Lower leg skin (tissue), 4 donors: Measurements from ENCODE around the gene RCAN2. TPM values are rescaled to one million over a fixed set of nuclear protein-coding genes. Genes with fewer than 3 reads are reported as not detected.

ENCODE experiments used
- DNase-seq, 2 donors: peaks; one replicate each; pipeline ENCODE4 v3.0.0-alpha.2; 2019; ENCODE audit warnings: low spot score in 2 of 2
- H3K4me3 ChIP-seq: fragments of 200-600 bp; sonication (generic); 2 replicates; pipeline ENCODE4 v1.5.1; 2017; ENCODE audit warnings: mild to moderate bottlenecking, low read depth; ENCODE audit not compliant: poor library complexity, severe bottlenecking
- CTCF ChIP-seq, 3 donors: fragments of 450-650 bp; IDR thresholded peaks; one replicate each; pipeline ENCODE4 v1.5.1; 2016; ENCODE audit warnings: antibody characterized with exemption in 3 of 3, mild to moderate bottlenecking in 3 of 3, moderate library complexity in 2 of 3
- POLR2A ChIP-seq, 2 donors: fragments of 450-650 bp; IDR thresholded peaks; one replicate each; pipeline ENCODE4 v1.6.1; 2016 to 2017; ENCODE audit warnings: antibody characterized with exemption in 2 of 2, mild to moderate bottlenecking in 1 of 2, moderate library complexity in 1 of 2
- WGBS, 2 donors: methylation state at CpG; one replicate each; pipeline ENCODE4 v1.1.5; 2018; 5-methylcytosine and 5-hydroxymethylcytosine counted together
- intact Hi-C: fragments of 100-400 bp; cut with DNase I; formaldehyde crosslinking; loops from one replicate; pipeline ENCODE4 v1.15.0; 2023; ENCODE audit warnings: low total_unique reads
- total RNA-seq, 4 donors: library from RNA; depleted of rRNA; stranded (reverse); fragments of >200 nt; gene quantifications; one replicate each; pipeline ENCODE4 v1.1.0, GENCODE V29; 2016

RCAN2 gene
- total RNA-seq, 4 donors from 2014 or later: 3.7 to 18.7 (median 12.8) TPM

DNA sequence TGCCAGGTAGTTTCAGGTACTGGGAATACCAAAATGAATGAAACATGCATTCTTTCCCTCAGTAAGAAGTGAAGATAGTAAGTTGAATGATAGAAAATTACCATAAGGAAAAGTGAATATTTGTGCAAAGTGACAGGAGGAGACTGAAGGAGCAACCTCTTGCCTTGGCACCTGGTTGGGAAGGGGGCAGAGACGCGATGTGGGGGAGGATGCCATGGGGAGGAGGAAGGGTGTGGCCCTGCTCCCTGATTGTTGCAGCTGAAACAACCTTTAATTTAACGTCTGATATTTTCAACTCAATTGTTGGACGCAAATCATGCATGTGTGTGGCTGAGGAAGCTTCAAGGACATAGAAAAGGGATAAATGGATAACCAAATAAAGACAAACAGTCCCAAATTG, 248.3 kb downstream of the RCAN2 start:
- TF ChIP-seq CTCF (IDR thresholded peaks at IDR 0.05) (no peak), POLR2A (IDR thresholded peaks at IDR 0.05) (no peak)
- intact Hi-C loops: no loop called here
- H3K4me3 ChIP-seq: no peak overlapping the region
- DNase-seq: no peak
- 67 to 73% methylated on average over 4 of the region's 4 CpGs for WGBS, 2 donors

GRCh38 chr6:46240866-46241565, 250.2 kb downstream of the RCAN2 start:
- intact Hi-C loops: no loop called here
- no peak for TF ChIP-seq POLR2A (IDR thresholded peaks at IDR 0.05)
- WGBS, 2 donors: 64 to 65% methylated on average over 5 of the region's 5 CpGs
- no peak overlapping the region for H3K4me3 ChIP-seq
- no peak for DNase-seq

DNA sequence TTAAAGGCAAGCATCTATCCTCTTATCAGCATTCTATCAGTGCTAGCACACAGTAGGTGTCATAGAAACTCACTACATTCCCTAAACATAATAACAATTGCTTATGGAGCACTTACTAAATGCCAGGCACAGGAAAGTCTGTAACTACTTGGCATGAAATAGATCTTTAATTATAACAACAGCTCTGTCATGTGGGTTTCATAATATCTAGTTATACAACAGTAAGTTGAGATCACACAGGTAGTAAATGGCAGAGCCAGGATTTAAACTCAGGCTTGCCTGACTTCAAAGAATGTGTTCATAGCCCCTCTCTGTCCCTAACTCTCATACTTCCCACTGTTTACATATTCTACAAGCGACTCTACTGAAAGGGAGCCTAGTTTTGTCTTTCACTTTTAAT, 254.5 kb downstream of the RCAN2 start:
- TF ChIP-seq CTCF (IDR thresholded peaks at IDR 0.05): no peak
- no peak for TF ChIP-seq POLR2A (IDR thresholded peaks at IDR 0.05)
- 75% methylated on average over 1 of the region's 1 CpG for WGBS, 2 donors
- intact Hi-C loops: no loop called here

DNA sequence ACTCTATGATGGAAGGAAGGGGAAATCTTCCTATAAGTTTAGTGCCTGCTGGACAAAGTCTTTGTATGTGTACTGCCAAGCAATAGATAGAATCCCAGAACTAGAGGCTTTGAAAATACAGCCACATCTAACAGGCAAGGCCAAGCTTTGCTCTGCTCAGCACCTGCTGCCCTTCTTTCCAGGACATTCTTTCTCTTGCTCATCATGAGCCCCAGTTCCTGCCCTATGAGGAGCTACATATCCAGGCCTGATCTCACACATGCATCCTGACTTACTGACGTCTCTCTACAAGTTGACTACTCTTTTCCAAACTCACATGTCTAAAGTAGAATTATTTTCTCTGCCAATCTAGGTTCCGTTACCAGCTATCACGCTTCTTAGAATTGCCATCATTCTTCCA, 256.0 kb downstream of the RCAN2 start:
- H3K4me3 ChIP-seq: no peak overlapping the region
- no peak for DNase-seq
- intact Hi-C loops: no loop called here
- WGBS, 2 donors: 88 to 89% methylated on average over 3 of the region's 3 CpGs
- TF ChIP-seq CTCF (IDR thresholded peaks at IDR 0.05) (no peak), POLR2A (IDR thresholded peaks at IDR 0.05) (no peak)

More for the DNA sequence above, 254.5 kb downstream of the RCAN2 start:
- H3K4me3 ChIP-seq: no peak overlapping the region
- DNase-seq: no peak

DNA sequence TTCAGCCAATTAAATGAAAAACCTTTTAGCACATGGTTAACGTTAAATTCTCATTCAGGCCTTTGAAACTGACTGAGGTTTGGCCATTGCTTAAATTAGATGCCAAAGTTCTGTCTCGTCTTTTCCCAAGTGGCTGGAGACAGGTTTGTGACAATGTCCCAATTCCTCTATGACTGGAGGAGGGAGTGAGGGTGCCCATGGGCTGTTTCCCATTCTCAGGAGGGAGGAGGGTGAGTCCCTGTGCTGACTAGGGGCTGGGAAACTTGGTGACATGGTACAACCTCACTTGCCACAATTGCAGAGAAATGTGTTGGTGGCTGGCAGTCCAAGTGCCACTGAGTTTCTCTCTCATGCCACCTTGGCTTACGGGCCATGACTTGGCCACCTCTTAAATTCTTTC, 256.5 kb downstream of the RCAN2 start:
- TF ChIP-seq CTCF (IDR thresholded peaks at IDR 0.05) (no peak), POLR2A (IDR thresholded peaks at IDR 0.05) (no peak)
- 75 to 78% methylated on average over 3 of the region's 3 CpGs for WGBS, 2 donors
- no peak overlapping the region for H3K4me3 ChIP-seq
- intact Hi-C loops: no loop called here
- DNase-seq: no peak

DNA sequence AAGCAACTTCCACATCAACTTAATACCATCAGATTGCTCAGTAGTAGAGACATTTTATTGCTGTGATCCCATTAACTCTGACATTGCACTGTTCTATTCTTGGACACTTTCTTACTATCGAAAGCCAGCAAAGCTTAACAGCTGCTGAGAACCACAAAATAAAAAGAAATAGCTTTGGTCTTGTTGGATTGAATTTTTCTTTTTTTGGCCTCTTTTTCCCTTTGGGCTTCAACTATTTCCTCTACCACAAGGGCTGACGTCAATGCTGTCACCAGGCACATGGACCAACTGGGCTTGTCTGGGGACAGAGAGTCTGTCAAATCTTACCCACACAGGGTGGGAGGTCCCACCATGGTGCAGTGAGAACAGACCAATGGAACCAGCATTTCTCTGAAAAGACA, 257.1 kb downstream of the RCAN2 start:
- no peak for DNase-seq
- TF ChIP-seq POLR2A (IDR thresholded peaks at IDR 0.05): no peak
- TF ChIP-seq CTCF (IDR thresholded peaks at IDR 0.05): no peak
- H3K4me3 ChIP-seq: no peak overlapping the region
- intact Hi-C loops: no loop called here
- 49 to 53% methylated on average over 2 of the region's 2 CpGs for WGBS, 2 donors
